ENCODE data around the gene PARN.

Gene PARN

DNA sequence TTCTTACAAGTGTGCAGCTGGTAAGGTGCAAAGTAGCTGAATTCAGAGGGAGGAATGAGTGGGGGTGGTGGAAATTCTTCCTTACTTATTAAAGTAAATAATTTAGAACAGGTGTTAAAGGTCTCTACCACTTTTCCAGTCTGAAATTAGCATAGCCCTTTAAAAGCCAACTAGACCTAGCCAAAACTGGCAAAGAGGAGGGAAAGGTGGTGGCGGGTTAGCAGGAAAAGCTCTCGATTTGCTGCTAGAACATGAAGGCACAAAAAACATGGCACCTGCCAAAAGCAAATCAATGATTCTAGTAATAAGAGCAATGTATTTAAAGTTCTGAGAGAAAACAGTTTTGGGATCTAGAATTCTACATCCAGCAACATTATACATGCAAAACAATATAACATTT lies 157.7 kb downstream of the PARN start:
- no peak for ATAC-seq
- TF ChIP-seq, protein P1, sequence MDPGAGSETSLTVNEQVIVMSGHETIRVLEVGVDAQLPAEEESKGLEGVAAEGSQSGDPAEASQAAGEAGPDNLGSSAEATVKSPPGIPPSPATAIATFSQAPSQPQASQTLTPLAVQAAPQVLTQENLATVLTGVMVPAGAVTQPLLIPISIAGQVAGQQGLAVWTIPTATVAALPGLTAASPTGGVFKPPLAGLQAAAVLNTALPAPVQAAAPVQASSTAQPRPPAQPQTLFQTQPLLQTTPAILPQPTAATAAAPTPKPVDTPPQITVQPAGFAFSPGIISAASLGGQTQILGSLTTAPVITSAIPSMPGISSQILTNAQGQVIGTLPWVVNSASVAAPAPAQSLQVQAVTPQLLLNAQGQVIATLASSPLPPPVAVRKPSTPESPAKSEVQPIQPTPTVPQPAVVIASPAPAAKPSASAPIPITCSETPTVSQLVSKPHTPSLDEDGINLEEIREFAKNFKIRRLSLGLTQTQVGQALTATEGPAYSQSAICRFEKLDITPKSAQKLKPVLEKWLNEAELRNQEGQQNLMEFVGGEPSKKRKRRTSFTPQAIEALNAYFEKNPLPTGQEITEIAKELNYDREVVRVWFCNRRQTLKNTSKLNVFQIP (CRISPR knock-in tag; IDR thresholded peaks at IDR 0.05; ENCODE audit: borderline replicate concordance, low read depth), result no peak
- TF ChIP-seq ZFP3 (CRISPR knock-in tag; IDR thresholded peaks at IDR 0.05) (no peak), ISL1 (CRISPR knock-in tag; IDR thresholded peaks at IDR 0.05) (no peak), SNAI2 (CRISPR knock-in tag; IDR thresholded peaks at IDR 0.05) (no peak), ARNTL (CRISPR knock-in tag; IDR thresholded peaks at IDR 0.05; ENCODE audit: borderline replicate concordance, low read depth) (no peak), ZNF565 (CRISPR knock-in tag; conservative IDR thresholded peaks at IDR 0.05; ENCODE audit: low read depth) (no peak), TCF4 (CRISPR knock-in tag; IDR thresholded peaks at IDR 0.05; ENCODE audit: borderline replicate concordance) (no peak), GLIS3 (CRISPR knock-in tag; IDR thresholded peaks at IDR 0.05) (no peak), RARB (CRISPR knock-in tag; IDR thresholded peaks at IDR 0.05) (no peak), OSR1 (CRISPR knock-in tag; IDR thresholded peaks at IDR 0.05) (no peak), ZNF8 (CRISPR knock-in tag; IDR thresholded peaks at IDR 0.05) (no peak), PPARA (CRISPR knock-in tag; IDR thresholded peaks at IDR 0.05; ENCODE audit: borderline replicate concordance) (no peak), ESRRG (CRISPR knock-in tag; IDR thresholded peaks at IDR 0.05) (no peak), BACH2 (CRISPR knock-in tag; IDR thresholded peaks at IDR 0.05; ENCODE audit: borderline replicate concordance) (no peak), ZNF70 (CRISPR knock-in tag; IDR thresholded peaks at IDR 0.05) (no peak)
- TF ChIP-seq, protein P2, sequence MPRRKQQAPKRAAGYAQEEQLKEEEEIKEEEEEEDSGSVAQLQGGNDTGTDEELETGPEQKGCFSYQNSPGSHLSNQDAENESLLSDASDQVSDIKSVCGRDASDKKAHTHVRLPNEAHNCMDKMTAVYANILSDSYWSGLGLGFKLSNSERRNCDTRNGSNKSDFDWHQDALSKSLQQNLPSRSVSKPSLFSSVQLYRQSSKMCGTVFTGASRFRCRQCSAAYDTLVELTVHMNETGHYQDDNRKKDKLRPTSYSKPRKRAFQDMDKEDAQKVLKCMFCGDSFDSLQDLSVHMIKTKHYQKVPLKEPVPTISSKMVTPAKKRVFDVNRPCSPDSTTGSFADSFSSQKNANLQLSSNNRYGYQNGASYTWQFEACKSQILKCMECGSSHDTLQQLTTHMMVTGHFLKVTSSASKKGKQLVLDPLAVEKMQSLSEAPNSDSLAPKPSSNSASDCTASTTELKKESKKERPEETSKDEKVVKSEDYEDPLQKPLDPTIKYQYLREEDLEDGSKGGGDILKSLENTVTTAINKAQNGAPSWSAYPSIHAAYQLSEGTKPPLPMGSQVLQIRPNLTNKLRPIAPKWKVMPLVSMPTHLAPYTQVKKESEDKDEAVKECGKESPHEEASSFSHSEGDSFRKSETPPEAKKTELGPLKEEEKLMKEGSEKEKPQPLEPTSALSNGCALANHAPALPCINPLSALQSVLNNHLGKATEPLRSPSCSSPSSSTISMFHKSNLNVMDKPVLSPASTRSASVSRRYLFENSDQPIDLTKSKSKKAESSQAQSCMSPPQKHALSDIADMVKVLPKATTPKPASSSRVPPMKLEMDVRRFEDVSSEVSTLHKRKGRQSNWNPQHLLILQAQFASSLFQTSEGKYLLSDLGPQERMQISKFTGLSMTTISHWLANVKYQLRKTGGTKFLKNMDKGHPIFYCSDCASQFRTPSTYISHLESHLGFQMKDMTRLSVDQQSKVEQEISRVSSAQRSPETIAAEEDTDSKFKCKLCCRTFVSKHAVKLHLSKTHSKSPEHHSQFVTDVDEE (CRISPR knock-in tag; IDR thresholded peaks at IDR 0.05), result no peak
- TF ChIP-seq, protein P3, sequence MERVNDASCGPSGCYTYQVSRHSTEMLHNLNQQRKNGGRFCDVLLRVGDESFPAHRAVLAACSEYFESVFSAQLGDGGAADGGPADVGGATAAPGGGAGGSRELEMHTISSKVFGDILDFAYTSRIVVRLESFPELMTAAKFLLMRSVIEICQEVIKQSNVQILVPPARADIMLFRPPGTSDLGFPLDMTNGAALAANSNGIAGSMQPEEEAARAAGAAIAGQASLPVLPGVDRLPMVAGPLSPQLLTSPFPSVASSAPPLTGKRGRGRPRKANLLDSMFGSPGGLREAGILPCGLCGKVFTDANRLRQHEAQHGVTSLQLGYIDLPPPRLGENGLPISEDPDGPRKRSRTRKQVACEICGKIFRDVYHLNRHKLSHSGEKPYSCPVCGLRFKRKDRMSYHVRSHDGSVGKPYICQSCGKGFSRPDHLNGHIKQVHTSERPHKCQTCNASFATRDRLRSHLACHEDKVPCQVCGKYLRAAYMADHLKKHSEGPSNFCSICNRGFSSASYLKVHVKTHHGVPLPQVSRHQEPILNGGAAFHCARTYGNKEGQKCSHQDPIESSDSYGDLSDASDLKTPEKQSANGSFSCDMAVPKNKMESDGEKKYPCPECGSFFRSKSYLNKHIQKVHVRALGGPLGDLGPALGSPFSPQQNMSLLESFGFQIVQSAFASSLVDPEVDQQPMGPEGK (CRISPR knock-in tag; IDR thresholded peaks at IDR 0.05; ENCODE audit: borderline replicate concordance), result no peak
- TF ChIP-seq, protein P4, sequence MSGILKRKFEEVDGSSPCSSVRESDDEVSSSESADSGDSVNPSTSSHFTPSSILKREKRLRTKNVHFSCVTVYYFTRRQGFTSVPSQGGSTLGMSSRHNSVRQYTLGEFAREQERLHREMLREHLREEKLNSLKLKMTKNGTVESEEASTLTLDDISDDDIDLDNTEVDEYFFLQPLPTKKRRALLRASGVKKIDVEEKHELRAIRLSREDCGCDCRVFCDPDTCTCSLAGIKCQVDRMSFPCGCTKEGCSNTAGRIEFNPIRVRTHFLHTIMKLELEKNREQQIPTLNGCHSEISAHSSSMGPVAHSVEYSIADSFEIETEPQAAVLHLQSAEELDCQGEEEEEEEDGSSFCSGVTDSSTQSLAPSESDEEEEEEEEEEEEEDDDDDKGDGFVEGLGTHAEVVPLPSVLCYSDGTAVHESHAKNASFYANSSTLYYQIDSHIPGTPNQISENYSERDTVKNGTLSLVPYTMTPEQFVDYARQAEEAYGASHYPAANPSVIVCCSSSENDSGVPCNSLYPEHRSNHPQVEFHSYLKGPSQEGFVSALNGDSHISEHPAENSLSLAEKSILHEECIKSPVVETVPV (CRISPR knock-in tag; IDR thresholded peaks at IDR 0.05), result no peak

DNA sequence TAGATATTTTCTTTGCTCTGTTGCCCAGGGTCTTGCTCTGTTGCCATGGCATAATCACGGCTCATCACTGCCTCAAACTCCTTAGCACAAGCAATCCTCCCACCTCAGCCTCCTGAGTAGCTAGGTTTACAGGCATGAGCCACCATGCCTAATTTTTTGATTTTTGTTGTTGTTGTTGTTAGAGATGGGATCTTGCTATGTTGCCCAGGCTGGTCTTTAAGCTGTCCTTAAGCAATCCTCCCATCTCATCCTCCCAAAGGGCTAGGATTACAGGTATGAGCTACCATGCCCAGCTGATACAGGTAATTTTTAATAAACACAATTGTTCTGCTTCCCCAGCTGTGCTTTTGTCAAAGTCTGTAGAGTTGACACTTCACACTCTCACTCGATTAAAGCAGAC lies 159.3 kb downstream of the PARN start:
- no peak for ATAC-seq
- TF ChIP-seq TOX (CRISPR knock-in tag; IDR thresholded peaks at IDR 0.05; ENCODE audit: borderline replicate concordance), result no peak
- no peak for TF ChIP-seq OSR1 (CRISPR knock-in tag; IDR thresholded peaks at IDR 0.05)
- no peak for TF ChIP-seq ARNTL (CRISPR knock-in tag; IDR thresholded peaks at IDR 0.05; ENCODE audit: borderline replicate concordance, low read depth)
- TF ChIP-seq ZNF565 (CRISPR knock-in tag; conservative IDR thresholded peaks at IDR 0.05; ENCODE audit: low read depth), result no peak
- no peak for TF ChIP-seq ISL1 (CRISPR knock-in tag; IDR thresholded peaks at IDR 0.05)
- no peak for TF ChIP-seq TCF4 (CRISPR knock-in tag; IDR thresholded peaks at IDR 0.05; ENCODE audit: borderline replicate concordance)
- TF ChIP-seq, protein P5, sequence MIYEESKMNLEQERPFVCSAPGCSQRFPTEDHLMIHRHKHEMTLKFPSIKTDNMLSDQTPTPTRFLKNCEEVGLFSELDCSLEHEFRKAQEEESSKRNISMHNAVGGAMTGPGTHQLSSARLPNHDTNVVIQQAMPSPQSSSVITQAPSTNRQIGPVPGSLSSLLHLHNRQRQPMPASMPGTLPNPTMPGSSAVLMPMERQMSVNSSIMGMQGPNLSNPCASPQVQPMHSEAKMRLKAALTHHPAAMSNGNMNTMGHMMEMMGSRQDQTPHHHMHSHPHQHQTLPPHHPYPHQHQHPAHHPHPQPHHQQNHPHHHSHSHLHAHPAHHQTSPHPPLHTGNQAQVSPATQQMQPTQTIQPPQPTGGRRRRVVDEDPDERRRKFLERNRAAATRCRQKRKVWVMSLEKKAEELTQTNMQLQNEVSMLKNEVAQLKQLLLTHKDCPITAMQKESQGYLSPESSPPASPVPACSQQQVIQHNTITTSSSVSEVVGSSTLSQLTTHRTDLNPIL (CRISPR knock-in tag; IDR thresholded peaks at IDR 0.05; ENCODE audit: low read depth), result no peak
- TF ChIP-seq ZFP3 (CRISPR knock-in tag; IDR thresholded peaks at IDR 0.05), result no peak
- no peak for TF ChIP-seq PPARA (CRISPR knock-in tag; IDR thresholded peaks at IDR 0.05; ENCODE audit: borderline replicate concordance)
- TF ChIP-seq ZFP30 (CRISPR knock-in tag; IDR thresholded peaks at IDR 0.05), result no peak
- TF ChIP-seq, protein P2 (CRISPR knock-in tag; IDR thresholded peaks at IDR 0.05), result no peak
- TF ChIP-seq RARB (CRISPR knock-in tag; IDR thresholded peaks at IDR 0.05), result no peak
- TF ChIP-seq, protein P1 (CRISPR knock-in tag; IDR thresholded peaks at IDR 0.05; ENCODE audit: borderline replicate concordance, low read depth), result no peak
- no peak for TF ChIP-seq CSDC2 (CRISPR knock-in tag; IDR thresholded peaks at IDR 0.05)
- TF ChIP-seq ZC3H10 (CRISPR knock-in tag; IDR thresholded peaks at IDR 0.05), result no peak
- no peak for TF ChIP-seq SNAI2 (CRISPR knock-in tag; IDR thresholded peaks at IDR 0.05)
- no peak for TF ChIP-seq ESRRG (CRISPR knock-in tag; IDR thresholded peaks at IDR 0.05)

Measured in SK-N-SH treated with all-trans-retinoic acid at 6 μM for 48 hours (cell line).